K562 (cell line): ENCODE data around the gene GSTA4. TPM values are rescaled to one million over a fixed set of nuclear protein-coding genes. Genes with fewer than 3 reads are reported as not detected.
A peak's percentile ranks its signal among the peaks of the same experiment; 100 is the strongest.

Source experiments
- ATAC-seq: fragments of 200-7000 bp; cut with Tn5 transposase; 3 replicates; pipeline ENCODE4 v1.9.1; 2020; ENCODE audit warnings: moderate library complexity
- BruUV-seq: library from RNA; stranded (reverse); fragments of 400-500 nt; replicated peaks from 2 replicates; lab custom pipeline; 2021; lab: Mats Ljungman, UMichigan
- CTCF ChIA-PET: fragments of 300-600 bp; formaldehyde crosslinking; extraction: SDS; loops from one replicate; lab custom pipeline; 2021; ENCODE audit warnings: low intra/inter-chr PET ratio; lab: Yijun Ruan, JAX
- POLR2A ChIA-PET: fragments of 300-600, 350-650 bp; sonication (Branson Sonifier 250); formaldehyde crosslinking; extraction: SDS; loops from one replicate; lab custom pipeline; 2021; ENCODE audit warnings: antibody characterized with exemption, inconsistent platforms; lab: Yijun Ruan, JAX
- DNase-seq, 4 experiments: peaks; one replicate each; pipeline versions ENCODE4 v3.0.0 to v3.0.0-alpha.2; 2011 to 2018; ENCODE audit warnings: low spot score in 3 of 4, mixed read lengths in 3 of 4; ENCODE audit errors: extremely low read depth in 1 of 4
- FAIRE-seq: peaks from 2 replicates; lab custom pipeline; 2011; peaks lifted over from hg19 to GRCh38; lab: Jason Lieb, UNC
- H2AFZ ChIP-seq: 2 replicates; pipeline ENCODE4 v1.6.0; 2011; ENCODE audit warnings: low read depth, low read length, control low read depth, inconsistent platforms
- H3K27ac ChIP-seq: fragments of 200-600 bp; 3 replicates; pipeline ENCODE4 v1.8.0; 2011; ENCODE audit warnings: low read depth, mild to moderate bottlenecking, control low read depth, inconsistent platforms, low read length, moderate library complexity, mixed read lengths; ENCODE audit errors: extremely low read depth
- H3K27me3 ChIP-seq, 2 experiments: fragments of 300-600 bp in 1 of 2; 2 replicates in 1 of 2; 3 replicates in 1 of 2; pipeline versions ENCODE4 v1.6.0 to v1.8.0; 2011; ENCODE audit warnings: inconsistent platforms in 2 of 2, low read length in 2 of 2, mild to moderate bottlenecking in 1 of 2, mixed read lengths in 1 of 2, moderate library complexity in 1 of 2; ENCODE audit not compliant: control insufficient read depth in 2 of 2, insufficient read depth in 2 of 2
- H3K36me3 ChIP-seq: fragments of 300-600 bp; 3 replicates; pipeline ENCODE4 v1.8.0; 2011; ENCODE audit warnings: mild to moderate bottlenecking, low read length, inconsistent platforms; ENCODE audit not compliant: control insufficient read depth, insufficient read depth
- H3K4me1 ChIP-seq, 2 experiments: fragments of 200-600 bp in 1 of 2; replicated peaks in 1 of 2; 2 replicates in 1 of 2; 3 replicates in 1 of 2; pipeline versions ENCODE4 v1.5.1 to v1.8.0; 2011; ENCODE audit warnings: inconsistent platforms in 2 of 2, low read length in 2 of 2, mild to moderate bottlenecking in 1 of 2, mixed read lengths in 1 of 2, moderate library complexity in 1 of 2; ENCODE audit not compliant: control insufficient read depth in 2 of 2, insufficient read depth in 2 of 2
- H3K4me2 ChIP-seq: 2 replicates; pipeline ENCODE4 v1.6.1; 2011; ENCODE audit warnings: low read length, control low read depth, inconsistent platforms, mixed read lengths; ENCODE audit not compliant: insufficient read depth
- H3K4me3 ChIP-seq: fragments of 200-600 bp; sonication (generic), shearing (Covaris generic); 2 replicates; pipeline ENCODE4 v1.5.1; 2016; ENCODE audit warnings: control low read depth, inconsistent platforms
- H3K79me2 ChIP-seq: fragments of 200-600 bp; 3 replicates; pipeline ENCODE4 v1.8.0; 2011; ENCODE audit warnings: low read length, inconsistent platforms; ENCODE audit not compliant: control insufficient read depth, insufficient read depth
- H3K9ac ChIP-seq, 2 experiments: 2 replicates each; pipeline versions ENCODE4 v1.6.0 to v1.6.1; 2011; ENCODE audit warnings: low read depth in 2 of 2, low read length in 2 of 2, control low read depth in 1 of 2, inconsistent platforms in 1 of 2, mild to moderate bottlenecking in 1 of 2, mixed read lengths in 1 of 2; ENCODE audit not compliant: insufficient read depth in 1 of 2
- H3K9me1 ChIP-seq: one replicate; pipeline ENCODE4 v1.6.0; 2011; ENCODE audit warnings: inconsistent platforms, mild to moderate bottlenecking, low read length, moderate library complexity; ENCODE audit not compliant: control insufficient read depth, insufficient read depth
- H3K9me3 ChIP-seq: replicated peaks from 2 replicates; pipeline ENCODE4 v1.5.1; 2011; ENCODE audit warnings: low read depth, low read length, inconsistent platforms; ENCODE audit not compliant: control insufficient read depth, insufficient read depth
- H4K20me1 ChIP-seq: replicated peaks from 2 replicates; pipeline ENCODE4 v1.6.1; 2011; ENCODE audit warnings: low read length, inconsistent platforms, mixed read lengths; ENCODE audit not compliant: control insufficient read depth, insufficient read depth
- BACH1 ChIP-seq: fragments of 200-800 bp; sonication (Bioruptor generic); IDR thresholded peaks from 2 replicates; pipeline ENCODE4 v1.6.1; 2016; ENCODE audit warnings: missing genetic modification characterization, missing compliant biosample characterization
- CEBPB ChIP-seq: fragments of 450-650 bp; IDR thresholded peaks from 2 replicates; pipeline ENCODE4 v1.6.1; 2016; ENCODE audit warnings: missing genetic modification characterization, missing compliant biosample characterization
- CEBPG ChIP-seq, 3 experiments: fragments of 200-800 bp in 1 of 3; sonication (Bioruptor generic) in 1 of 3; sonication (generic) in 1 of 3; formaldehyde crosslinking in 1 of 3; IDR thresholded peaks in 2 of 3; conservative IDR thresholded peaks in 1 of 3; 2 replicates each; pipeline versions ENCODE4 v1.6.1 to v1.8.0; 2016 to 2022; ENCODE audit warnings: missing compliant biosample characterization in 2 of 3, missing genetic modification characterization in 2 of 3, mild to moderate bottlenecking in 1 of 3, missing genetic modification reagents in 1 of 3
- TCF7 ChIP-seq: sonication (generic); IDR thresholded peaks from 2 replicates; pipeline ENCODE4 v1.6.1; 2016; ENCODE audit warnings: antibody characterized with exemption, borderline replicate concordance
- ZNF146 ChIP-seq: IDR thresholded peaks from one replicate; pipeline ENCODE4 v1.6.1; 2018; ENCODE audit warnings: missing compliant biosample characterization; ENCODE audit not compliant: unreplicated experiment
- WGBS: fragments of 100-300 bp; shearing (Covaris generic); methylation state at CpG from one replicate; pipeline ENCODE4 v1.1.6; 2016; ENCODE audit warnings: low coverage, mixed read lengths; ENCODE audit not compliant: insufficient coverage; ENCODE audit errors: missing lambda C conversion rate; 5-methylcytosine and 5-hydroxymethylcytosine counted together
- in situ Hi-C: fragments of 300-500 bp; cut with MboI; formaldehyde crosslinking; loops from 4 replicates; pipeline ENCODE4 v1.15.0; 2018; ENCODE audit warnings: inconsistent platforms, mixed read lengths
- intact Hi-C: fragments of 100-400 bp; cut with micrococcal nuclease; formaldehyde crosslinking; loops from 2 replicates; pipeline ENCODE4 v1.14.2; 2022
- polyA plus RNA-seq, 8 experiments: library from polyadenylated mRNA; depleted of rRNA in 4 of 8; stranded (reverse) in 5 of 8; unstranded in 3 of 8; fragments of >200 nt; fragmentation: Nextera tagmentation in 2 of 8; fragmentation: Illumina TruSeq in 1 of 8; extraction: Ambion mirVana in 2 of 8; extraction: Trizol in 1 of 8; gene quantifications; 2 replicates each; pipeline versions ENCODE4 v1.2.1 to v1.2.3, GENCODE V29; 2011 to 2014; ENCODE audit warnings: inconsistent platforms in 1 of 8, missing spikeins in 1 of 8
- total RNA-seq, 7 experiments: library from RNA; depleted of rRNA in 6 of 7; stranded (reverse); fragments of >200 nt in 6 of 7; fragmentation: Illumina TruSeq in 2 of 7; extraction: Trizol in 2 of 7; gene quantifications; 2 replicates each; pipeline versions ENCODE4 v1.2.1 to v1.2.3, GENCODE V29; 2011 to 2021; ENCODE audit warnings: low replicate concordance in 1 of 7

The GSTA4 gene
- total and polyA plus RNA-seq, 9 of the 15 experiments (the other 6 are each of a cell fraction or from before 2014, with no cell fraction given): 0.89 to 4.0 (median 2.0) TPM

DNA sequence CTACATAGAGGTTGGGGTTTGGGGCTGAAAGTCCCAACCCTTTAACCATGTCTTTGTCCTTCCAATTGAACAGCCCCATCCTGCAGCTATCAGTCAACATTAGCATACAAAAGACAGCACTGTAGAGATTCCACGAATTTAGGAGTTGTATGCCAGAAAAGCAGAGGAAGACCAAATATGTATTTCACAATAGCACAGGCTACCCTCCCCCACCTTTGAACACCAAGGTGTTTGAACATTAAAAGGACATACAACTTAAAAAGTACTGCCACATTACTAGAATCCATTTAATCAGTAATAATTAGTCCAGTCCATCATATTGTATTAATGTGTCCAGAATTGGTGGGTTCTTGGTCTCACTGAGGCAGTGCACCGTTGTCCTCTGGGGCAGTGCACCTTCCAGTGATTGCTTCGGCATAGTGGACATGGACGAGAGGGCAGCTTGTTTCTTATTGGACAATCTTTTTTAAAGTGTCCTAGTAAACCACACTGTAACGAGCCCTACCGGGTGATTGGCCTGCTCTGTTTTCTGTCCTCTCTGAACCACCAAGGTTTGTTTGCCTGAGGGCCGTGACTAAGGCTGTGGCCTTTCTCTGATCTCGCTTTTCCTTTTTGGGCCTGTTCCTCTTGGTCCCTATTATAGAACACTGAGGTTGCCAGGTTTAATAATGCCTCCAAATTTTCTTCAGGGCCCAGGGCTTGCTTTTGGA is 36.4 kb downstream of the GSTA4 start:
- TF ChIP-seq CEBPG (CRISPR knock-in tag; IDR thresholded peaks at IDR 0.05) (no peak), CEBPG (tag; conservative IDR thresholded peaks at IDR 0.05 in 1 of 2, IDR thresholded peaks at IDR 0.05 in 1 of 2) (0 out of 4 replicates have a peak, but pooled peaks of 1 of the 2 experiments have one; percentile 20), CEBPB (tag) (peak; percentile 74), TCF7 (no peak), ZNF146 (CRISPR knock-in tag) (no peak), BACH1 (tag) (no peak)
- Histone ChIP-seq H3K79me2 (no peaks in the 10 kb centered on the region), H3K36me3 (no peaks in the 10 kb centered on the region), H3K27ac (no peak overlapping the region), H3K4me1 (no peaks in the 10 kb centered on the region), H3K4me2 (no peak overlapping the region), H4K20me1 (no peaks in the 10 kb centered on the region), H3K4me3 (no peak overlapping the region), H2AFZ (no peak overlapping the region), H3K27me3 (peaks cover 0 to 4% of the 10 kb centered on the region in 2 experiments; a peak in 1 of 5 replicates), H3K9ac (no peak overlapping the region), H3K9me3 (no peaks in the 10 kb centered on the region), H3K9me1 (no peaks in the 10 kb centered on the region)
- in situ Hi-C loops (no loop called here), intact Hi-C loops (no loop called here)
- CTCF ChIA-PET: no interaction called here
- FAIRE-seq: no peak
- 20% methylated on average over 8 of the region's 8 CpGs for WGBS
- BruUV-seq: no TSS peak
- POLR2A ChIA-PET: no interaction called here
- ATAC-seq: no peak
- DNase-seq: no peak
